ENCODE measurements around the gene TOX2. TPM values are rescaled to one million over a fixed set of nuclear protein-coding genes. Genes with fewer than 3 reads are reported as not detected.

The TOX2 gene
- total RNA-seq, 1 experiment from 2014 or later: 1.7 TPM

GRCh38 chr20:44071526-44072111 is 157.0 kb downstream of the TOX2 start:
- H3K79me2 ChIP-seq (ENCODE audit: insufficient read depth, low read length): no peaks in the 10 kb centered on the region
- Mint-ChIP-seq H3K27me3 (ENCODE audit: low read depth) (no peaks in the 10 kb centered on the region; the same call in 1 of the 2 replicates), H3K27ac (no peak overlapping the region), H3K4me3 (no peak overlapping the region), H3K36me3 (ENCODE audit: insufficient read depth in 1 of 3, low read depth in 3 of 3) (no peaks in the 10 kb centered on the region), H3K4me1 (peaks cover 18 to 27% of the 10 kb centered on the region in 2 experiments), H3K9me3 (no peaks in the 10 kb centered on the region)
- no peak overlapping the region for H3T11ph ChIP-seq (ENCODE audit: low read length)
- TF ChIP-seq CTCF (conservative IDR thresholded peaks at IDR 0.05): no peak
- H2BK5ac ChIP-seq (ENCODE audit: insufficient read length, low read length): no peak overlapping the region
- H2BK20ac ChIP-seq (ENCODE audit: low read depth, low read length, poor library complexity, severe bottlenecking): no peak overlapping the region
- no peak overlapping the region for H3K56ac ChIP-seq (ENCODE audit: insufficient read length, low read depth, low read length)
- H4K91ac ChIP-seq (ENCODE audit: insufficient read length, low read depth, low read length): no peak overlapping the region
- H3K9ac ChIP-seq (ENCODE audit: extremely low read depth, insufficient read length, low read length): no peak overlapping the region
- no peak overlapping the region for H4K5ac ChIP-seq (ENCODE audit: insufficient read length, low read depth, low read length)
- no peak overlapping the region for H3K4ac ChIP-seq (ENCODE audit: low read depth, low read length)
- DNase-seq: no peak
- no peak overlapping the region for H2AK5ac ChIP-seq (ENCODE audit: insufficient read length, low read length)
- H2BK120ac ChIP-seq (ENCODE audit: low read depth, low read length, poor library complexity, severe bottlenecking): no peak overlapping the region
- H4K8ac ChIP-seq (replicated peaks; ENCODE audit: insufficient read length, low read depth, low read length): no peak overlapping the region
- H3K27me3 ChIP-seq (ENCODE audit: insufficient read depth, low read length): no peaks in the 10 kb centered on the region
- no peaks in the 10 kb centered on the region for H3K9me3 ChIP-seq (ENCODE audit: control insufficient read depth, low read depth, low read length)
- no peaks in the 10 kb centered on the region for H4K20me1 ChIP-seq (ENCODE audit: control insufficient read depth, insufficient read depth, insufficient read length)
- H3K23me2 ChIP-seq (ENCODE audit: insufficient read length, low read depth, low read length, poor library complexity, severe bottlenecking): no peaks in the 10 kb centered on the region
- no peak overlapping the region for H2BK15ac ChIP-seq (ENCODE audit: low read depth, low read length)
- no CpG with 5 or more reads among the region's 11 CpGs for WGBS (ENCODE audit: extremely low coverage, insufficient read length, low lambda C conversion rate)
- H3K23ac ChIP-seq (ENCODE audit: insufficient read length, low read depth, low read length): no peak overlapping the region
- H2BK12ac ChIP-seq (ENCODE audit: insufficient read length, low read depth, low read length): no peak overlapping the region
- no peak overlapping the region for H3K4me2 ChIP-seq (ENCODE audit: insufficient read depth, insufficient read length, low read length)
- H3K18ac ChIP-seq (ENCODE audit: insufficient read length, low read depth, low read length): no peak overlapping the region
- no peak overlapping the region for H3K14ac ChIP-seq (ENCODE audit: insufficient read depth, low read length)
- no peaks in the 10 kb centered on the region; the same call in 1 of the 2 replicates for H3K4me1 ChIP-seq (ENCODE audit: insufficient read depth, low read length)
- H3K27ac ChIP-seq (ENCODE audit: insufficient read length, low read depth, low read length): no peak overlapping the region
- H3K79me1 ChIP-seq (ENCODE audit: insufficient read depth, low read depth, low read length, poor library complexity, severe bottlenecking): no peaks in the 10 kb centered on the region
- H2AFZ ChIP-seq (ENCODE audit: low read length): no peak overlapping the region
